HT1080 (cell line): ENCODE measurements around the gene ABHD15. TPM values are rescaled to one million over a fixed set of nuclear protein-coding genes. Genes with fewer than 3 reads are reported as not detected.

Experiments
- DNase-seq: peaks from one replicate; pipeline ENCODE4 v3.0.0-alpha.2; 2015; ENCODE audit warnings: low read depth
- polyA plus RNA-seq, 2 experiments: library from polyadenylated mRNA; depleted of rRNA; stranded (reverse); fragments of >200 nt; gene quantifications; 2 replicates each; pipeline ENCODE4 v1.2.3, GENCODE V29; 2015
- total RNA-seq: library from RNA; depleted of rRNA; stranded (reverse); fragments of >200 nt; shearing (Covaris generic); gene quantifications from 2 replicates; pipeline ENCODE4 v1.2.3, GENCODE V29; 2014; rRNA removed

Gene ABHD15
- 6.3 and 6.4 TPM in 2 replicates for total RNA-seq
- polyA plus RNA-seq (2015; cell fraction: cytosol; rRNA removed), result 5.8 and 6.0 TPM in 2 replicates
- polyA plus RNA-seq (2015; cell fraction: nucleus; rRNA removed), result 4.7 and 5.3 TPM in 2 replicates

GRCh38 chr17:29566473-29567303, at the start of gene ABHD15:
TSS of gene ABHD15 (minus strand) at chr17:29567037. CDS start at chr17:29566966, 71 bp downstream.
- peak; percentile 41 for DNase-seq

- no peak for DNase-seq
These were observed 48.9 kb upstream of the ABHD15 start for GRCh38 chr17:29615492-29616299.

GRCh38 chr17:29615048-29615385, 48.2 kb upstream of the ABHD15 start:
- DNase-seq, result no peak

GRCh38 chr17:29614349-29615047, 47.7 kb upstream of the ABHD15 start:
- DNase-seq, result no peak

GRCh38 chr17:29613856-29614255, 47.0 kb upstream of the ABHD15 start:
- DNase-seq, result no peak

GRCh38 chr17:29613352-29613837, 46.6 kb upstream of the ABHD15 start:
- no peak for DNase-seq

GRCh38 chr17:29612404-29613280, 45.8 kb upstream of the ABHD15 start:
- no peak for DNase-seq

- DNase-seq, result no peak
These were observed 45.2 kb upstream of the ABHD15 start for GRCh38 chr17:29612094-29612403.

GRCh38 chr17:29611351-29612093, 44.7 kb upstream of the ABHD15 start:
- no peak for DNase-seq

GRCh38 chr17:29610395-29610794, 43.6 kb upstream of the ABHD15 start:
- DNase-seq, result no peak

- no peak for DNase-seq
These were observed 42.1 kb upstream of the ABHD15 start for GRCh38 chr17:29608986-29609385.

GRCh38 chr17:29607557-29608195, 40.8 kb upstream of the ABHD15 start:
- no peak for DNase-seq

- no peak for DNase-seq
These were observed 36.4 kb upstream of the ABHD15 start for GRCh38 chr17:29603109-29603674.

- DNase-seq, result no peak
These were observed 30.7 kb upstream of the ABHD15 start for GRCh38 chr17:29597361-29598172.

GRCh38 chr17:29596811-29597210, 30.0 kb upstream of the ABHD15 start:
- no peak for DNase-seq

- DNase-seq, result no peak
These were observed 29.3 kb upstream of the ABHD15 start for GRCh38 chr17:29595943-29596774.
